Measurements from ENCODE around the gene EHF. TPM values are rescaled to one million over a fixed set of nuclear protein-coding genes. Genes with fewer than 3 reads are reported as not detected.

Gene EHF
- not detected in 2 replicates for total RNA-seq
- long read RNA-seq = 0 reads

DNA sequence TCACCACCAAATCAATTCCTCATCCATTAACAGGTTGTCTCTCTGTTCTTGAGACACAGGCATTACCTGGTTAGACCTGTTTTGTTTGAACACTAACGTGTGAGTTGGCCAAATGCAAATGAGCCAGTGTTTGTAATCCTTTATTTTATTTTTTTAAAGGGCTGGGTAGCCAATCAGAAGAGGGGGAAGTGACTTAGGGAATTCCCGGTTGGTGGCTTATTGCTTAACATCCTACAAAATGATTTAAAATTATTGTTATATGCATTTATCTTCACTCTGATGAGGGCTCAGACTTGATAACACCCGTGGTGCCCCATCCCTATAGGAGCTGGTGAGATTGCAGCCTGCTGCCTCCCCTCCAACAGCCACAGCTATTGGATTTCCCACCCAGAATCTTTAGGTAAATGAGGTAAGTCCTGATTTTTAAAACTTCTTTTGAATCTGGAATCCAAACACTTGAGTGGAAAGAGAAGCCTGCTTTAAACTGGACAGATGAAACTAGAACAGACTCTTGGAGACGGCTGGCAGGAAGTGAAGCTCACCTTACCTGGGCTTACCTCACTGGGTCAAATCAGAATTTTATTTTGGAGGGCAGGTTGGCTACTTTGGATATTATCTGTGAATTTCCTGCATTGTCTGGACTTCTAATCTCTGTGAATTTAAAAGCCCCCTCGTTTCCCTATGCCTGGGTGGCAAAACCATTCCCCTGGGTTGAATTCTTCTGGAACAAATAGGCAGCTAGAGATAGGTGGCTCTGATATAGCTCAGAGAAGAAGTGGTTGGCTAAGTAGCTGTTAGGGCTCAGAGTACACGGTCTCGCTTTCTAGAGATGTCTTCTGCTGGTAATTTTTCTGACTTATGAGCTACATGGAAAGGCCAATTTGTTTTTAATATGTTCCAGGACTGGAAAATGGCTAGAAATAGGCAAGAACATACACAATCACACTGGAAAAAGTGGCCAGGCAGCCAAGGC lies at the start of gene EHF:
TSS of gene EHF (plus strand) at position 274 of the 973 bp plus-strand sequence. CDS start 21,538 bp downstream, outside the sequence.
- Mint-ChIP-seq H3K4me1 (ENCODE audit: unreplicated experiment) (no peaks in the 10 kb centered on the region), H3K27me3 (ENCODE audit: unreplicated experiment) (peaks cover 29% of the 10 kb centered on the region), H3K4me3 (ENCODE audit: unreplicated experiment) (no peak within 1 kb of the TSS), H3K27ac (ENCODE audit: unreplicated experiment) (no peak within 1 kb of the TSS), H3K36me3 (ENCODE audit: unreplicated experiment) (no peaks in the 10 kb centered on the region), H3K9me3 (ENCODE audit: unreplicated experiment) (no peaks in the 10 kb centered on the region)
- no peak for DNase-seq (ENCODE audit: extremely low spot score, unreplicated experiment)
- TF ChIP-seq, protein P1, sequence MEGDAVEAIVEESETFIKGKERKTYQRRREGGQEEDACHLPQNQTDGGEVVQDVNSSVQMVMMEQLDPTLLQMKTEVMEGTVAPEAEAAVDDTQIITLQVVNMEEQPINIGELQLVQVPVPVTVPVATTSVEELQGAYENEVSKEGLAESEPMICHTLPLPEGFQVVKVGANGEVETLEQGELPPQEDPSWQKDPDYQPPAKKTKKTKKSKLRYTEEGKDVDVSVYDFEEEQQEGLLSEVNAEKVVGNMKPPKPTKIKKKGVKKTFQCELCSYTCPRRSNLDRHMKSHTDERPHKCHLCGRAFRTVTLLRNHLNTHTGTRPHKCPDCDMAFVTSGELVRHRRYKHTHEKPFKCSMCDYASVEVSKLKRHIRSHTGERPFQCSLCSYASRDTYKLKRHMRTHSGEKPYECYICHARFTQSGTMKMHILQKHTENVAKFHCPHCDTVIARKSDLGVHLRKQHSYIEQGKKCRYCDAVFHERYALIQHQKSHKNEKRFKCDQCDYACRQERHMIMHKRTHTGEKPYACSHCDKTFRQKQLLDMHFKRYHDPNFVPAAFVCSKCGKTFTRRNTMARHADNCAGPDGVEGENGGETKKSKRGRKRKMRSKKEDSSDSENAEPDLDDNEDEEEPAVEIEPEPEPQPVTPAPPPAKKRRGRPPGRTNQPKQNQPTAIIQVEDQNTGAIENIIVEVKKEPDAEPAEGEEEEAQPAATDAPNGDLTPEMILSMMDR (IDR thresholded peaks at IDR 0.05) = no peak

DNA sequence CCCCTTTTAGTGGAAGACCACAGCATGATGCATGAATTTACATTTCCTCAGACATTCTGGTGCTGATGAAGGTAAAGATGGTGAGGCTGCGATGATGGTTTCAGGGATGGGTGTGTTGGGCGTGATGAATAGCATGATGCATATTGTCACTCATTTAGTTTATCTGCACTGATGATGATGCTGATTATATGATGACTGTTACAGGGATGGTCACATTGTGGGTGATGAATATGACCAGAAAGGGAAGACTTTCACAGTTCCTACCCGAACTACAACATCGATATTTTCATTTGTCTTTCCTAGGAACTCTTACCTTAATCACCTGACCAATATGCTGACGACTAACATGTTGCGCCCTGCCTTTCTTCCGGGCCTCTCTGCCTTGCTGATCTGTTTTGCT lies 47.4 kb upstream of the EHF start:
- peaks cover 58% of the 10 kb centered on the region for H3K27me3 Mint-ChIP-seq (ENCODE audit: unreplicated experiment)
- TF ChIP-seq, protein P1 (IDR thresholded peaks at IDR 0.05) = no peak
- H3K4me3 Mint-ChIP-seq (ENCODE audit: unreplicated experiment) = no peak overlapping the region
- no peak overlapping the region for H3K27ac Mint-ChIP-seq (ENCODE audit: unreplicated experiment)
- no peaks in the 10 kb centered on the region for H3K4me1 Mint-ChIP-seq (ENCODE audit: unreplicated experiment)
- no peak for DNase-seq (ENCODE audit: extremely low spot score, unreplicated experiment)
- H3K9me3 Mint-ChIP-seq (ENCODE audit: unreplicated experiment) = no peaks in the 10 kb centered on the region
- no peaks in the 10 kb centered on the region for H3K36me3 Mint-ChIP-seq (ENCODE audit: unreplicated experiment)

DNA sequence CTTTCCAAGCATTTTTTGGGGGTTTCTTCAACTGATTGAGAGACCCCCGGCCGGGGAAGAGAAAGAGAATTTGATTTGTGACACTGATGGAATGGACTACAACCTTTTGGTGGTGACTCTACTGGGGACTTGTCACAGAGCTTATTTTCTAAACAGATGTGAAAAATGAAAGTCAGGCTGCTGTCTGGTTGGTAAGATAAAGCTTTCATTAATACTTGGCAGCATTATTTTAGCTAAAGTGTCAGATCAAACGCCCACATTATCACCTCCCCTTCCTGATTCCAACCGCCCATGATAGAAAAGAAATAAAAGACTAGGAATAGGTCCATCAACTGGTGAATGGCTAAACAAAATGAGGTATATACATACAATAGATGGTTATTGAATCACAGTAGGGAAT lies 45.6 kb upstream of the EHF start:
- no peaks in the 10 kb centered on the region for H3K4me1 Mint-ChIP-seq (ENCODE audit: unreplicated experiment)
- no peak overlapping the region for H3K4me3 Mint-ChIP-seq (ENCODE audit: unreplicated experiment)
- no peak for DNase-seq (ENCODE audit: extremely low spot score, unreplicated experiment)
- TF ChIP-seq, protein P1 (IDR thresholded peaks at IDR 0.05) = no peak
- H3K27me3 Mint-ChIP-seq (ENCODE audit: unreplicated experiment) = peaks cover 60% of the 10 kb centered on the region
- no peaks in the 10 kb centered on the region for H3K9me3 Mint-ChIP-seq (ENCODE audit: unreplicated experiment)
- no peak overlapping the region for H3K27ac Mint-ChIP-seq (ENCODE audit: unreplicated experiment)
- no peaks in the 10 kb centered on the region for H3K36me3 Mint-ChIP-seq (ENCODE audit: unreplicated experiment)

DNA sequence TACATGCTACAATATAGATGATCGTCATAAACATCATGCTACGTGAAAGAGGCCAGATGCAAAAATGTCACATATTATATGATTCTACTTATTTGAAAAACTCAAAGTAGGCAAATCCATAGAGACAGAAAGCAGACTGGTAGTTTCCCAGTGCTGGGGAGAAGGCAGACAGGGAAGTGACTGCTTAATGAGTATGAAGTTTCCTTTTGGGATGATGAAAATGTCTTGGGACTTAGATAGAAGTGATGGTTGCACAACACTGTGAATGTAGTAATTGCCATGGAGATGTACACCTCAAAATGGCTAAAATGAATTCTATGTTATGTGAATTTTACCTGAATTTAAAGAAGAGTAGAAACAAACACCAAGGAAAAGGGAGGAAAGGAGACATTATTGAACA lies 45.2 kb upstream of the EHF start:
- Mint-ChIP-seq H3K4me1 (ENCODE audit: unreplicated experiment) (no peaks in the 10 kb centered on the region), H3K9me3 (ENCODE audit: unreplicated experiment) (no peaks in the 10 kb centered on the region), H3K27ac (ENCODE audit: unreplicated experiment) (no peak overlapping the region), H3K4me3 (ENCODE audit: unreplicated experiment) (no peak overlapping the region), H3K36me3 (ENCODE audit: unreplicated experiment) (no peaks in the 10 kb centered on the region), H3K27me3 (ENCODE audit: unreplicated experiment) (peaks cover 60% of the 10 kb centered on the region)
- no peak for DNase-seq (ENCODE audit: extremely low spot score, unreplicated experiment)
- TF ChIP-seq, protein P1 (IDR thresholded peaks at IDR 0.05) = no peak

DNA sequence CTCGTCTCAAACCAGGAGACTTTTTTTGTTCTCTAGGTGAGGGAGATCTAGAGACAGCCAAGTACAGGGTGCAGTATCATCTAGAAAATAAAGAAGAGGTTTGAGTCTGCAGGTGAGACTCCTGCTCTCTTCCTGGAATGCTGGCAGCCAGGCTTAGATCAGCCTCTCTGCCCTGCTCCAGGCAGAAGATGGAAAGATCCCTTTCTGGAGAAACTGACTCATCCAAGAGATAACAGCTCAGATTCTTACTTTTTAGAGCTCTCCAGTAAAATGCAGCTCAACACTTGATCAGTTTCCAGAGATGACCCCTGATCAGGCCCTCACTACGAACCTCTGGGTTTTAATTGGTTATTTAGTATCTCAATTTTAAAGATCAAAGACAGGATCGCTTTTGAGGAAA lies 44.6 kb upstream of the EHF start:
- H3K4me1 Mint-ChIP-seq (ENCODE audit: unreplicated experiment) = no peaks in the 10 kb centered on the region
- no peak overlapping the region for H3K27ac Mint-ChIP-seq (ENCODE audit: unreplicated experiment)
- no peak overlapping the region for H3K4me3 Mint-ChIP-seq (ENCODE audit: unreplicated experiment)
- no peak for DNase-seq (ENCODE audit: extremely low spot score, unreplicated experiment)
- H3K36me3 Mint-ChIP-seq (ENCODE audit: unreplicated experiment) = no peaks in the 10 kb centered on the region
- peaks cover 65% of the 10 kb centered on the region for H3K27me3 Mint-ChIP-seq (ENCODE audit: unreplicated experiment)
- no peaks in the 10 kb centered on the region for H3K9me3 Mint-ChIP-seq (ENCODE audit: unreplicated experiment)
- TF ChIP-seq, protein P1 (IDR thresholded peaks at IDR 0.05) = no peak
